ENCODE results near the gene MED26. TPM values are rescaled to one million over a fixed set of nuclear protein-coding genes. Genes with fewer than 3 reads are reported as not detected.
"Not testable (repeated sequence)": the region's sequence is repeated elsewhere in the genome, so short reads cannot be mapped to it uniquely, and the experiment has no call there.

MED26 gene, protein sequence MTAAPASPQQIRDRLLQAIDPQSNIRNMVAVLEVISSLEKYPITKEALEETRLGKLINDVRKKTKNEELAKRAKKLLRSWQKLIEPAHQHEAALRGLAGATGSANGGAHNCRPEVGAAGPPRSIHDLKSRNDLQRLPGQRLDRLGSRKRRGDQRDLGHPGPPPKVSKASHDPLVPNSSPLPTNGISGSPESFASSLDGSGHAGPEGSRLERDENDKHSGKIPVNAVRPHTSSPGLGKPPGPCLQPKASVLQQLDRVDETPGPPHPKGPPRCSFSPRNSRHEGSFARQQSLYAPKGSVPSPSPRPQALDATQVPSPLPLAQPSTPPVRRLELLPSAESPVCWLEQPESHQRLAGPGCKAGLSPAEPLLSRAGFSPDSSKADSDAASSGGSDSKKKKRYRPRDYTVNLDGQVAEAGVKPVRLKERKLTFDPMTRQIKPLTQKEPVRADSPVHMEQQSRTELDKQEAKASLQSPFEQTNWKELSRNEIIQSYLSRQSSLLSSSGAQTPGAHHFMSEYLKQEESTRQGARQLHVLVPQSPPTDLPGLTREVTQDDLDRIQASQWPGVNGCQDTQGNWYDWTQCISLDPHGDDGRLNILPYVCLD
- 4.2 and 7.1 TPM in 2 replicates for total RNA-seq (ENCODE audit: low replicate concordance)

DNA sequence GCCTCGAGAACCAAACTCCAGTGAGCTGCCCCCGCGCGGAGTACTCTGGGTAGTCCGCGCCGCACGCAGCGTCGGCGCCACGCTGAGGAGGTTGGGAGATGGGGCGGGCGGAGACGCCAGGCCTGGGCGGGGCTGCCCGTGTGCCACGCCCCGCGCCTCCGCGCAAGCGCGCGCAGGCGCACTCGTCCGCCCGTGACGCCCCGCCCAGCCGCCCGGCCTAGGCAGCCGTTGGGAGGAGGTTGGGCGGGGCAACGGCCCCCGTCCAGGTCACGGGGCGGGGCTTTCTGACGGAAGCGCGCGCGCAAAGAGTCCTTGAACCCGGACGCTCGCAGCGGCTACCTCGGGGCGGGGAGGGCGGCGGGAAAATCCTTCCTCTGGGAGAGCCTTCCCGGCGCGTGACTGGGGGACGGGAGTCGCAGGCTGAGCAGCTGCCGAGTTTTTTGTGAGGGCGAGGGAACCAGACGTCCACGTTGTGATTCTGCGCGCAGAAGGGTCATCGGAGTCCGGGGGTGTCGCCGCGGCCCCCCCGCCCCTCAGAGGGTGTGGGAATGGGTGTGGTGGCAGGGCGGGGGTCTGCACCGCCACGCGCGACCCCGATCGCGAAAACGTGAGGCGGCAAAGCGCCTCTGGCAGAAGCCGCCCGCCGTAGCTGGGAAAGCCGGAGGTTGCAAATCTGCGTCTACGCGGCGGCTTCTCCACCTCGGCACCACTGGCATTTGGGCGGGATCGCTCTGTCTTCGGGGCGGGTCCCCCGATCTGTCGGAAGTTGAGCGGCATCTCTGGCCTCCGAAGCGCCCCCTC lies at the start of gene MED26:
MED26 (minus strand) TSS at position 22 of the 801 bp plus-strand sequence. CDS start 261 bp downstream, outside the sequence.
- peak within 1 kb of the TSS; percentile 93 for H3K4me3 ChIP-seq (ENCODE audit: low read depth, low read length)
- peak; percentile 89 for DNase-seq (ENCODE audit: low read depth)
- TF ChIP-seq, protein P1, sequence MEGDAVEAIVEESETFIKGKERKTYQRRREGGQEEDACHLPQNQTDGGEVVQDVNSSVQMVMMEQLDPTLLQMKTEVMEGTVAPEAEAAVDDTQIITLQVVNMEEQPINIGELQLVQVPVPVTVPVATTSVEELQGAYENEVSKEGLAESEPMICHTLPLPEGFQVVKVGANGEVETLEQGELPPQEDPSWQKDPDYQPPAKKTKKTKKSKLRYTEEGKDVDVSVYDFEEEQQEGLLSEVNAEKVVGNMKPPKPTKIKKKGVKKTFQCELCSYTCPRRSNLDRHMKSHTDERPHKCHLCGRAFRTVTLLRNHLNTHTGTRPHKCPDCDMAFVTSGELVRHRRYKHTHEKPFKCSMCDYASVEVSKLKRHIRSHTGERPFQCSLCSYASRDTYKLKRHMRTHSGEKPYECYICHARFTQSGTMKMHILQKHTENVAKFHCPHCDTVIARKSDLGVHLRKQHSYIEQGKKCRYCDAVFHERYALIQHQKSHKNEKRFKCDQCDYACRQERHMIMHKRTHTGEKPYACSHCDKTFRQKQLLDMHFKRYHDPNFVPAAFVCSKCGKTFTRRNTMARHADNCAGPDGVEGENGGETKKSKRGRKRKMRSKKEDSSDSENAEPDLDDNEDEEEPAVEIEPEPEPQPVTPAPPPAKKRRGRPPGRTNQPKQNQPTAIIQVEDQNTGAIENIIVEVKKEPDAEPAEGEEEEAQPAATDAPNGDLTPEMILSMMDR (IDR thresholded peaks at IDR 0.05; ENCODE audit: insufficient read depth, low read length): no peak

DNA sequence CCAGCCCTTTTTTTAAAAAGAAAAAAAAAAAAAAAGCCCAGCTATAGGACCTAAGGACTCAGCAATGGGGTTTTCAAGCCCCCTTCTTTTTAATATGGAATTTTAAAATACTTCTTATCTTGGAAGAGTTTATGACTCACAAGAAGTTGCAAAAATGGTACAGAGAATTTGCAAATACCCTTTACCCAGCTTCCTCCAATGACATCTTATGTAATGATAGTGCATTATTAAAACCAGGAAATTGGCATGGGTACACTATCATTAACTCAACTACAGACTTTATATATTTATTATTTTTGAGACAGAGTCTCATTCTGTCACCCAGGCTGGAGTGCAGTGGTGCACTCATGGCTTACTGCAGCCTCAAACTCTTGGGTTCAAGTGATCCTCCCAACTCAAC lies 49.1 kb upstream of the MED26 start:
- DNase-seq (ENCODE audit: low read depth): peak; percentile 14

DNA sequence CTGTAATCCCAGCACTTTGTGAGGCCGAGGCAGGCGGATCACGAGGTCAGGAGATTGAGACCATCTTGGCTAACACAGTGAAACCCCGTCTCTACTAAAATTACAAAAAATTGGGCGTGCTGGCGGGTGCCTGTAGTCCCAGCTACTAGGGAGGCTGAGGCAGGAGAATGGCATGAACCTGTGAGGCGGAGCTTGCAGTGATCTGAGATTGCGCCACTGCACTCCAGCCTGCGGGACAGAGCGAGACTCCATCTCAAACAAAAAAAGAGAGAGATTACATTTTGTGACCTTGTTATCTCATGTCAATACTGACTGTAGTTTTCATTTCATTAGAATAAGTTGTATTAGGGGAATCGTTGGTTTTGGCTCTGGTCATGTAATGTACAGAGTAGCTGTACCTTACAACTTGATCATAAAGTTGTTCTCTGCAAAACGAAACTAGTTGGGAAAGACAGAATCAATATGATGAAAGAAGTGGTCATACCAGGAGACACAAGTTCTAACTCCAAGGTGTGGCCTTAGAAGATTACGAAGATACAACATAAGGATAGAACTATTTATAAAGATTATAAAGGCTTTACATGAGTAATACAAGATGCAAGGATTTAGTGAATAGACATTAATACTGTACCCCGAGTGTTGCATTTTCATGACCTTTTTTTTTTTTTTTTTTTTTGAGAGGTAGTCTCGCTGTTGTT lies 48.2 kb upstream of the MED26 start:
- TF ChIP-seq, protein P1 (IDR thresholded peaks at IDR 0.05; ENCODE audit: insufficient read depth, low read length): no peak
- H3K4me3 ChIP-seq (ENCODE audit: low read depth, low read length): no peak overlapping the region
- no peak for DNase-seq (ENCODE audit: low read depth)

More for the DNA sequence above, 49.1 kb upstream of the MED26 start:
- no peak overlapping the region for H3K4me3 ChIP-seq (ENCODE audit: low read depth, low read length)
- TF ChIP-seq, protein P1 (IDR thresholded peaks at IDR 0.05; ENCODE audit: insufficient read depth, low read length): no peak

DNA sequence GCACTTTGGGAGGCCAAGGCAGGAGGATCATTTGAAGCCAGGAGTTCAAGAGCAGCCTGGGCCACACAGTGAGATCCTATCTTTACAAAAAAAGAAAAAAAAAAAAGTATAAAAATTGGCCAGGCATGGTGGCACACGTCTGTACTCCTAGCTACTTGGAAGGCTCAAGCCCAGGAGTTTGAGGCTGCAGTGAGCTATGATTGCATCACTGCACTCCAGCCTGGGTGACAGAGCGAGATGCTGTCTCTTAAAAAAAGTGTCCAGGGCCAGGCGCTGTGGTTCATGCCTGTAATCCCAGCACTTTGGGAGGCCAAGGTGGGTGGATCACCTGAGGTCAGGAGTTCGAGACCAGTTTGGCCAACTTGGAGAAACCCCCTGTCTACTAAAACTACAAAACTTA lies 45.8 kb upstream of the MED26 start:
- not testable (repeated sequence) for H3K4me3 ChIP-seq (ENCODE audit: low read depth, low read length); DNase-seq (ENCODE audit: low read depth)

DNA sequence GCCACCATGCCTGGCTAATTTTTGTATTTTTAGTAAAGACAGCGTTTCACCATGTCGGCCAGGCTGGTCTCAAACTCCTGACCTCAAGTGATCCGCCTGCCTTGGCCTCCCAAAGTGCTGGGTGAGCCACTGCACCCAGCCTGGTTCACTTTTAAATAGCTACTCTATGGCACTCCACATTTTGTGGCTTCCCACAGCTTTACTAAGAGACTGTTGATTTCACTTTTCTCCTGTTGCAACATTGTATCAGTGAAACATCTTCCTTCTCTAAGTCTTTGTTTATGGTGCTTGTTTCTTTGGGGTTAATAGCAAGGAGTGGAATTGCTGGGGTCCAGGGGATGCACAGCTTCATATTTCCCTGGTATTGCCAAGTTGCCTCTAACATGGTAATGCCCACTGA lies 45.2 kb upstream of the MED26 start:
- no peak for DNase-seq (ENCODE audit: low read depth)
- H3K4me3 ChIP-seq (ENCODE audit: low read depth, low read length): no peak overlapping the region
- TF ChIP-seq, protein P1 (IDR thresholded peaks at IDR 0.05; ENCODE audit: insufficient read depth, low read length): no peak

DNA sequence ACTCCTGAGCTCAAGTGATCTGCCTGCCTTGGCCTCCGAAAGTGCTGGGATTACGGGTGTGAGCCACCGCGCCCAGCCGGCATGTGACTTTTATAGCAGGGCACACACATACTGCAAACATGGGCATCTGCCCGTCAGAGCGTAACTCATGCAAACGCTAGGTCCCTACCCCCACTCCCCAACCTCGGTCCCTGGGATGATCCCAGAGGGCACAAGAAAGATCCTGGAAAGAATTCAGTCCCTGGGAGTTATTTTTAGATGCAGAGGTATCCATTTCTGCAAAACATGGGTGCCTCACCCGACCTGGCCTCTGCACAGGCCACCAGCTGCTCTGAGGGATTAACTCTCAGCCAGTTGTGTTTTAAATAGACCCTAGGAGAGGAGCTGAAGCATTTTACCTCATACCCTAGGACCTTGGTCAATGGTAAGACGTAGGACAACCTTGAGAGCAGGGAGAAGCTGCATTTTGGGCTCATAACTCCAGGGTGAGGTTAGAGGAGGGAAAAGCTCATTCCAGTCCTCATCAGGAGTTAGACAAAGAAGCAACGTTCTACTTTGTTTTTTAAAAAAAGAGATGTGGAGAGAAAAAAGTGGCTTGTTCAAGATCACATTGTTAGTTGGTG lies 43.8 kb upstream of the MED26 start:
- H3K4me3 ChIP-seq (ENCODE audit: low read depth, low read length): no peak overlapping the region
- DNase-seq (ENCODE audit: low read depth): no peak
- TF ChIP-seq, protein P1 (IDR thresholded peaks at IDR 0.05; ENCODE audit: insufficient read depth, low read length): no peak
